H1 (cell line): ENCODE measurements around the gene CCDC178. TPM values are rescaled to one million over a fixed set of nuclear protein-coding genes. Genes with fewer than 3 reads are reported as not detected.

Experiments
- CTCF ChIA-PET: fragments of 300-600 bp; sonication (Branson Sonifier 250); formaldehyde crosslinking; loops from one replicate; lab custom pipeline; 2021; ENCODE audit not compliant: partially characterized antibody; lab: Charles Lee
- POLR2A ChIA-PET: fragments of 300-600 bp; sonication (Branson Sonifier 250); formaldehyde crosslinking; loops from one replicate; lab custom pipeline; 2021; ENCODE audit warnings: inconsistent platforms; ENCODE audit not compliant: partially characterized antibody; lab: Charles Lee
- DNase-seq, 2 experiments: peaks; one replicate each; pipeline versions ENCODE4 v3.0.0 to v3.0.0-alpha.2; 2010 to 2022; ENCODE audit warnings: low spot score in 2 of 2, low read depth in 1 of 2, mixed read lengths in 1 of 2
- FAIRE-seq: peaks from 2 replicates; lab custom pipeline; 2011; peaks lifted over from hg19 to GRCh38; lab: Jason Lieb, UNC
- H2AFZ ChIP-seq: 2 replicates; pipeline ENCODE4 v1.8.1; 2012; ENCODE audit warnings: low read length, inconsistent platforms
- H2AK5ac ChIP-seq: 2 replicates; pipeline ENCODE4 v1.6.1; 2013; ENCODE audit warnings: low read depth, low read length
- H2BK120ac ChIP-seq: replicated peaks from 2 replicates; pipeline ENCODE3; 2013; ENCODE audit warnings: low read depth, low read length, inconsistent platforms
- H2BK12ac ChIP-seq: 2 replicates; pipeline ENCODE4 v1.6.1; 2013; ENCODE audit warnings: low read depth, low read length
- H2BK15ac ChIP-seq: 2 replicates; pipeline ENCODE4 v1.6.1; 2013; ENCODE audit warnings: low read length
- H2BK20ac ChIP-seq: 2 replicates; pipeline ENCODE4 v1.6.1; 2013; ENCODE audit warnings: low read length
- H2BK5ac ChIP-seq: 2 replicates; pipeline ENCODE4 v1.6.1; 2013; ENCODE audit warnings: low read depth, low read length
- H3K14ac ChIP-seq: 2 replicates; pipeline ENCODE4 v1.6.1; 2013; ENCODE audit warnings: inconsistent platforms; ENCODE audit not compliant: insufficient read length
- H3K18ac ChIP-seq: 2 replicates; pipeline ENCODE4 v1.6.1; 2013; ENCODE audit warnings: low read length; ENCODE audit errors: extremely low read depth
- H3K23ac ChIP-seq: 2 replicates; pipeline ENCODE4 v1.6.1; 2013; ENCODE audit warnings: inconsistent platforms; ENCODE audit not compliant: insufficient read length
- H3K23me2 ChIP-seq: 2 replicates; pipeline ENCODE4 v1.6.1; 2013; ENCODE audit warnings: low read depth, low read length
- H3K27ac ChIP-seq: 2 replicates; pipeline ENCODE4 v1.6.1; 2011; ENCODE audit warnings: low read depth, low read length, inconsistent platforms
- H3K27me3 ChIP-seq, 4 experiments: replicated peaks in 1 of 4; 1 replicate in 1 of 4; 2 replicates in 3 of 4; pipeline versions ENCODE4 v1.6.1 to v1.8.1; 2011 to 2013; ENCODE audit warnings: low read length in 3 of 4, mild to moderate bottlenecking in 3 of 4, inconsistent platforms in 2 of 4, mixed read lengths in 2 of 4, moderate library complexity in 1 of 4; ENCODE audit not compliant: control insufficient read depth in 3 of 4, insufficient read depth in 3 of 4; ENCODE audit errors: extremely low read depth in 1 of 4
- H3K36me3 ChIP-seq, 4 experiments: 2 replicates each; pipeline versions ENCODE4 v1.6.1 to v1.8.1; 2011 to 2013; ENCODE audit warnings: mild to moderate bottlenecking in 4 of 4, low read length in 3 of 4, moderate library complexity in 2 of 4, control low read depth in 1 of 4, inconsistent platforms in 1 of 4; ENCODE audit not compliant: insufficient read depth in 4 of 4, control insufficient read depth in 2 of 4
- H3K4ac ChIP-seq: replicated peaks from 2 replicates; pipeline ENCODE3; 2013; ENCODE audit warnings: low read length, low read depth, mixed read lengths, inconsistent platforms; ENCODE audit not compliant: insufficient read length
- H3K4me1 ChIP-seq, 4 experiments: replicated peaks in 1 of 4; 1 replicate in 1 of 4; 2 replicates in 3 of 4; pipeline versions ENCODE4 v1.6.1 to v1.8.1; 2011 to 2013; ENCODE audit warnings: low read length in 3 of 4, inconsistent platforms in 2 of 4, mixed read lengths in 1 of 4; ENCODE audit not compliant: insufficient read depth in 4 of 4, control insufficient read depth in 3 of 4
- H3K4me2 ChIP-seq, 2 experiments: 2 replicates each; pipeline versions ENCODE4 v1.6.1 to v1.8.1; 2011 to 2013; ENCODE audit warnings: low read depth in 2 of 2, low read length in 2 of 2, control low read depth in 1 of 2, inconsistent platforms in 1 of 2, mild to moderate bottlenecking in 1 of 2; ENCODE audit not compliant: insufficient read depth in 1 of 2
- H3K4me3 ChIP-seq, 4 experiments: fragments of 200-600, 300-600 bp in 1 of 4; sonication (generic), shearing (Covaris generic), sonication (Bioruptor Twin) in 1 of 4; 2 replicates each; pipeline versions ENCODE4 v1.5.1 to v1.8.1; 2011 to 2016; ENCODE audit warnings: low read length in 4 of 4, low read depth in 3 of 4, control low read depth in 2 of 4, inconsistent platforms in 2 of 4, mild to moderate bottlenecking in 2 of 4, mixed read lengths in 1 of 4, moderate library complexity in 1 of 4; ENCODE audit not compliant: insufficient read depth in 2 of 4; ENCODE audit errors: extremely low read depth in 1 of 4
- H3K56ac ChIP-seq: replicated peaks from 2 replicates; pipeline ENCODE3; 2013; ENCODE audit warnings: low read depth, mild to moderate bottlenecking, mixed read lengths, low read length, inconsistent platforms; ENCODE audit not compliant: insufficient read length
- H3K79me1 ChIP-seq: 2 replicates; pipeline ENCODE4 v1.6.1; 2013; ENCODE audit warnings: low read depth, low read length, control low read depth
- H3K79me2 ChIP-seq, 2 experiments: 2 replicates each; pipeline versions ENCODE4 v1.6.1 to v1.8.1; 2012 to 2013; ENCODE audit warnings: low read length in 2 of 2, mild to moderate bottlenecking in 2 of 2, inconsistent platforms in 1 of 2; ENCODE audit not compliant: insufficient read depth in 2 of 2, control insufficient read depth in 1 of 2
- H3K9ac ChIP-seq, 4 experiments: replicated peaks in 1 of 4; 1 replicate in 1 of 4; 2 replicates in 3 of 4; pipeline versions ENCODE4 v1.6.1 to v1.8.1; 2011 to 2013; ENCODE audit warnings: low read depth in 3 of 4, low read length in 3 of 4, control low read depth in 2 of 4, mild to moderate bottlenecking in 2 of 4, moderate library complexity in 2 of 4, inconsistent platforms in 1 of 4; ENCODE audit errors: extremely low read depth in 1 of 4
- H3K9me3 ChIP-seq, 2 experiments: 2 replicates each; pipeline versions ENCODE4 v1.6.1 to v1.8.1; 2012 to 2013; ENCODE audit warnings: mild to moderate bottlenecking in 2 of 2, moderate library complexity in 2 of 2, control low read depth in 1 of 2, inconsistent platforms in 1 of 2, low read depth in 1 of 2, low read length in 1 of 2, mixed read lengths in 1 of 2; ENCODE audit not compliant: insufficient read depth in 2 of 2
- H4K20me1 ChIP-seq, 2 experiments: replicated peaks in 1 of 2; 2 replicates each; pipeline versions ENCODE3 to v1.8.1; 2011 to 2013; ENCODE audit warnings: inconsistent platforms in 2 of 2, low read length in 2 of 2, mild to moderate bottlenecking in 1 of 2; ENCODE audit not compliant: insufficient read depth in 2 of 2, control insufficient read depth in 1 of 2
- H4K5ac ChIP-seq: 2 replicates; pipeline ENCODE4 v1.6.1; 2013; ENCODE audit warnings: low read length, low read depth, mixed read lengths, inconsistent platforms; ENCODE audit not compliant: insufficient read length
- H4K8ac ChIP-seq: 2 replicates; pipeline ENCODE4 v1.8.0; 2013; ENCODE audit warnings: mild to moderate bottlenecking, moderate library complexity, low read length, inconsistent platforms; ENCODE audit not compliant: insufficient read depth; ENCODE audit errors: extremely low read depth
- H4K91ac ChIP-seq: replicated peaks from 2 replicates; pipeline ENCODE3; 2013; ENCODE audit warnings: low read length, mixed read lengths, inconsistent platforms; ENCODE audit not compliant: insufficient read length
- CBX8 ChIP-seq: fragments of 300-800, 300-1000 bp; sonication (generic); IDR thresholded peaks from 2 replicates; pipeline ENCODE4 v1.7.1; 2016; ENCODE audit warnings: low read depth, low read length, borderline replicate concordance
- FOSL1 ChIP-seq: IDR thresholded peaks from 2 replicates; pipeline ENCODE4 v1.6.1; 2011; ENCODE audit warnings: mild to moderate bottlenecking, low read depth, low read length, moderate library complexity; ENCODE audit not compliant: insufficient read depth
- GABPA ChIP-seq: IDR thresholded peaks from 2 replicates; pipeline ENCODE4 v1.6.1; 2011; ENCODE audit warnings: mild to moderate bottlenecking, low read length, moderate library complexity, borderline replicate concordance; ENCODE audit not compliant: insufficient read depth
- KDM4A ChIP-seq: IDR thresholded peaks from one replicate; pipeline ENCODE4 v1.7.1; 2012; ENCODE audit warnings: low read depth, mild to moderate bottlenecking, moderate library complexity, low read length, inconsistent platforms; ENCODE audit not compliant: severe bottlenecking
- KDM5A ChIP-seq: fragments of 200-600 bp; IDR thresholded peaks from 2 replicates; pipeline ENCODE4 v1.7.1; 2012; ENCODE audit warnings: mild to moderate bottlenecking, low read length, inconsistent platforms, mixed read lengths
- PHF8 ChIP-seq: fragments of 200-600 bp; sonication (generic); conservative IDR thresholded peaks from 2 replicates; pipeline ENCODE4 v1.7.1; 2012; ENCODE audit warnings: low read depth, mild to moderate bottlenecking, inconsistent platforms, low read length, moderate library complexity
- POU5F1 ChIP-seq: IDR thresholded peaks from 2 replicates; pipeline ENCODE4 v1.6.1; 2011; ENCODE audit warnings: low read depth, mild to moderate bottlenecking, low read length, moderate library complexity
- RBBP5 ChIP-seq: IDR thresholded peaks from 2 replicates; pipeline ENCODE4 v1.7.1; 2012; ENCODE audit warnings: low read depth, mild to moderate bottlenecking, inconsistent platforms, low read length, moderate library complexity, borderline replicate concordance
- SAP30 ChIP-seq: fragments of 300-600 bp; sonication (generic); IDR thresholded peaks from 2 replicates; pipeline ENCODE4 v1.7.1; 2012; ENCODE audit warnings: low read length, moderate library complexity, mild to moderate bottlenecking, inconsistent platforms; ENCODE audit not compliant: insufficient read depth, insufficient replicate concordance
- SP1 ChIP-seq: IDR thresholded peaks from 2 replicates; pipeline ENCODE4 v1.6.1; 2011; ENCODE audit warnings: low read depth, low read length
- TAF7 ChIP-seq: optimal IDR thresholded peaks from 2 replicates; pipeline ENCODE3; 2011; ENCODE audit warnings: low read depth, mild to moderate bottlenecking, inconsistent platforms, low read length, moderate library complexity, borderline replicate concordance
- TBP ChIP-seq: IDR thresholded peaks from 2 replicates; pipeline ENCODE4 v1.6.1; 2011; ENCODE audit warnings: low read depth, low read length, improper control_type of control experiment
- WGBS, 2 experiments: shearing (Covaris generic) in 1 of 2; methylation state at CpG; one replicate each; pipeline versions ENCODE4 v1.1.6 to v1.1.7; 2013 to 2015; ENCODE audit warnings: low lambda C conversion rate in 2 of 2, mixed read lengths in 2 of 2, inconsistent platforms in 1 of 2, low coverage in 1 of 2, missing lambda C conversion rate in 1 of 2; ENCODE audit not compliant: insufficient replicate concordance in 2 of 2, insufficient coverage in 1 of 2, insufficient read length in 1 of 2; ENCODE audit errors: extremely low coverage in 1 of 2, missing lambda C conversion rate in 1 of 2; 5-methylcytosine and 5-hydroxymethylcytosine counted together
- polyA plus RNA-seq, 7 experiments: library from polyadenylated mRNA; depleted of rRNA in 3 of 7; stranded (reverse) in 5 of 7; unstranded in 2 of 7; fragments of >200 nt in 5 of 7; fragments of 200-250 nt in 2 of 7; gene quantifications; 1 replicate in 5 of 7; 2 replicates in 1 of 7; 4 replicates in 1 of 7; pipeline versions ENCODE4 v1.2.1 to v1.2.3, GENCODE V29; 2011 to 2013; ENCODE audit warnings: missing spikeins in 2 of 7, mixed read lengths in 2 of 7
- total RNA-seq: library from RNA; stranded (reverse); fragmentation: NEBNext Ultra II Directional; extraction: Animal tissue kit (Norgen Biotek cat#: 25700); gene quantifications from 2 replicates; pipeline ENCODE4 v1.2.1, GENCODE V29; 2021

CCDC178 gene
- total and polyA plus RNA-seq, 2 of the 8 experiments (the other 6 are each of a cell fraction or from before 2014, with no cell fraction given), result not detected

DNA sequence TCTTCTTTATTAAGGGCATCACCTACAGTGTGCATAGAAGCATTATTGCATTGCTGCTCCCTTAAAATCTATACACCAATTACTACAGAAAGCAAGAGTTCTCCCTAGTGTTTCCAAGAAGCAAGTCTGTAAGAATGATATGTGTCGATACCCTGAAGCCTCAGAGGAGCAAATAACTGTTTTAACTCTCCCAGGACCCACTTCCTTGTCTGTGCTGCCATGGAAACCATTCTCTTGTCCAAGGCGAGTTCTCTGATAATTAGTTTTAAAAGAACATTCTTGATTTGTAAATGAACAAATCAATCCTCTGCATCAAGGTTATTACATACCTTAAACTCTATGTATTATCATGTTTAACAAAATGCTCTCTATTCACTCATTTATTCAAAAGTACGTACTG is 340.9 kb downstream of the CCDC178 start:
- H3K56ac ChIP-seq, result no peak overlapping the region
- H2BK20ac ChIP-seq, result no peak overlapping the region
- H3K4me3 ChIP-seq, result no peak overlapping the region
- TF ChIP-seq GABPA (no peak), POU5F1 (no peak), TAF7 (no peak), RBBP5 (no peak), SAP30 (no peak), CBX8 (no peak), TBP (no peak), KDM5A (no peak), KDM4A (no peak), SP1 (no peak), FOSL1 (no peak), PHF8 (no peak)
- H4K8ac ChIP-seq, result no peak overlapping the region
- ChIA-PET POLR2A (no interaction called here), CTCF (no interaction called here)
- H2AFZ ChIP-seq, result no peak overlapping the region
- H3K18ac ChIP-seq, result no peak overlapping the region
- no peaks in the 10 kb centered on the region for H3K36me3 ChIP-seq
- no peak overlapping the region for H3K14ac ChIP-seq
- WGBS, 2 experiments, result 89% methylated on average over 3 of the region's 3 CpGs; no CpG with 5 or more reads in 1 of the 2 experiments
- no peak overlapping the region for H2BK120ac ChIP-seq
- FAIRE-seq, result no peak
- H2BK12ac ChIP-seq, result no peak overlapping the region
- no peak overlapping the region for H2BK5ac ChIP-seq
- no peak overlapping the region for H2BK15ac ChIP-seq
- H3K79me1 ChIP-seq, result no peaks in the 10 kb centered on the region
- no peak for DNase-seq
- H4K91ac ChIP-seq, result no peak overlapping the region
- H3K27ac ChIP-seq, result no peak overlapping the region
- H4K5ac ChIP-seq, result no peak overlapping the region
- no peaks in the 10 kb centered on the region for H3K4me1 ChIP-seq
- no peaks in the 10 kb centered on the region for H4K20me1 ChIP-seq
- no peak overlapping the region for H3K4me2 ChIP-seq
- no peaks in the 10 kb centered on the region for H3K9me3 ChIP-seq
- H3K23ac ChIP-seq, result no peak overlapping the region
- H3K4ac ChIP-seq, result no peak overlapping the region
- no peaks in the 10 kb centered on the region for H3K23me2 ChIP-seq
- H3K27me3 ChIP-seq, result no peaks in the 10 kb centered on the region
- H2AK5ac ChIP-seq, result no peak overlapping the region
- H3K9ac ChIP-seq, result no peak overlapping the region
- no peaks in the 10 kb centered on the region for H3K79me2 ChIP-seq
